Endothelial cell of umbilical vein (primary cell): Measurements from ENCODE around the gene UNC5A. TPM values are rescaled to one million over a fixed set of nuclear protein-coding genes. Genes with fewer than 3 reads are reported as not detected.

Experiments
- BruUV-seq: library from RNA; stranded (reverse); fragments of 400-500 nt; replicated peaks from 2 replicates; lab custom pipeline; 2021; lab: Mats Ljungman, UMichigan
- CTCF ChIA-PET: fragments of 300-600, 350-600 bp; sonication (Branson Sonifier 250); formaldehyde crosslinking; loops from one replicate; lab custom pipeline; 2021; ENCODE audit warnings: antibody characterized with exemption, inconsistent platforms; lab: Charles Lee
- POLR2A ChIA-PET: fragments of 300-600, 350-600 bp; sonication (Branson Sonifier 250); formaldehyde crosslinking; loops from one replicate; lab custom pipeline; 2021; ENCODE audit warnings: antibody characterized with exemption, inconsistent platforms; lab: Charles Lee
- DNase-seq: peaks from one replicate; pipeline ENCODE4 v3.0.0-alpha.2; 2011; ENCODE audit warnings: low read depth, low spot score
- FAIRE-seq: peaks from 2 replicates; lab custom pipeline; 2011; peaks lifted over from hg19 to GRCh38; lab: Jason Lieb, UNC
- H2AFZ ChIP-seq: 2 replicates; pipeline ENCODE4 v1.6.0; 2012; ENCODE audit warnings: low read depth, low read length, control low read depth, inconsistent platforms
- H3K27ac ChIP-seq: 2 replicates; pipeline ENCODE4 v1.5.1; 2011; ENCODE audit warnings: low read depth, mild to moderate bottlenecking, control low read depth, low read length, moderate library complexity; ENCODE audit not compliant: insufficient read depth
- H3K27me3 ChIP-seq, 2 experiments: 2 replicates each; pipeline versions ENCODE4 v1.6.0 to v1.6.1; 2011; ENCODE audit warnings: low read length in 2 of 2, mixed read lengths in 1 of 2; ENCODE audit not compliant: control insufficient read depth in 2 of 2, insufficient read depth in 2 of 2
- H3K36me3 ChIP-seq, 2 experiments: 2 replicates in 1 of 2; 3 replicates in 1 of 2; pipeline ENCODE4 v1.5.1; 2011; ENCODE audit warnings: low read length in 2 of 2, mild to moderate bottlenecking in 1 of 2, moderate library complexity in 1 of 2; ENCODE audit not compliant: control insufficient read depth in 2 of 2, insufficient read depth in 2 of 2; ENCODE audit errors: extremely low read depth in 1 of 2
- H3K4me1 ChIP-seq: 3 replicates; pipeline ENCODE4 v1.5.1; 2011; ENCODE audit warnings: mild to moderate bottlenecking, low read length; ENCODE audit not compliant: control insufficient read depth, insufficient read depth; ENCODE audit errors: extremely low read depth
- H3K4me2 ChIP-seq: 2 replicates; pipeline ENCODE4 v1.6.1; 2011; ENCODE audit warnings: low read length, control low read depth, mixed read lengths; ENCODE audit not compliant: insufficient read depth
- H3K4me3 ChIP-seq, 3 experiments: fragments of 200-600 bp in 1 of 3; sonication (generic), shearing (Covaris generic) in 1 of 3; replicated peaks in 1 of 3; 2 replicates each; pipeline ENCODE4 v1.5.1; 2011 to 2016; ENCODE audit warnings: control low read depth in 3 of 3, low read length in 3 of 3, mild to moderate bottlenecking in 2 of 3, inconsistent platforms in 1 of 3, low read depth in 1 of 3, moderate library complexity in 1 of 3; ENCODE audit not compliant: insufficient read depth in 1 of 3
- H3K79me2 ChIP-seq: 2 replicates; pipeline ENCODE4 v1.6.0; 2012; ENCODE audit warnings: low read length, inconsistent platforms; ENCODE audit not compliant: control insufficient read depth, insufficient read depth
- H3K9ac ChIP-seq: replicated peaks from 2 replicates; pipeline ENCODE3; 2011; ENCODE audit warnings: low read length, control low read depth; ENCODE audit not compliant: insufficient read depth; ENCODE audit errors: extremely low read depth
- H3K9me1 ChIP-seq: replicated peaks from 3 replicates; pipeline ENCODE4 v1.6.0; 2011; ENCODE audit warnings: mild to moderate bottlenecking, low read length; ENCODE audit not compliant: control insufficient read depth, insufficient read depth; ENCODE audit errors: extremely low read depth
- H3K9me3 ChIP-seq: replicated peaks from 2 replicates; pipeline ENCODE4 v1.5.1; 2012; ENCODE audit warnings: low read length, inconsistent platforms; ENCODE audit not compliant: control insufficient read depth, insufficient read depth
- H4K20me1 ChIP-seq: replicated peaks from 2 replicates; pipeline ENCODE3; 2011; ENCODE audit warnings: mild to moderate bottlenecking, low read length; ENCODE audit not compliant: control insufficient read depth, insufficient read depth; ENCODE audit errors: extremely low read depth
- EZH2 ChIP-seq: IDR thresholded peaks from 2 replicates; pipeline ENCODE4 v1.6.1; 2012; ENCODE audit warnings: borderline replicate concordance, low read depth, mild to moderate bottlenecking, moderate library complexity, low read length, inconsistent platforms; ENCODE audit not compliant: severe bottlenecking
- FOS ChIP-seq: IDR thresholded peaks from 2 replicates; pipeline ENCODE4 v1.6.1; 2011; ENCODE audit warnings: mild to moderate bottlenecking, low read length, moderate library complexity, borderline replicate concordance; ENCODE audit not compliant: insufficient read depth
- GATA2 ChIP-seq: IDR thresholded peaks from 2 replicates; pipeline ENCODE4 v1.7.0; 2011; ENCODE audit warnings: low read depth, mild to moderate bottlenecking, moderate library complexity, mixed read lengths, low read length; ENCODE audit not compliant: insufficient read length, insufficient read depth
- JUN ChIP-seq: IDR thresholded peaks from 2 replicates; pipeline ENCODE4 v1.6.1; 2011; ENCODE audit warnings: borderline replicate concordance, low read depth; ENCODE audit not compliant: insufficient read length, insufficient read depth
- MYC ChIP-seq: IDR thresholded peaks from one replicate; pipeline ENCODE4 v1.6.1; 2011; ENCODE audit warnings: mild to moderate bottlenecking, low read depth, low read length
- POLR2A ChIP-seq: IDR thresholded peaks from 2 replicates; pipeline ENCODE4 v1.6.1; 2012; ENCODE audit warnings: low read depth, mild to moderate bottlenecking, control low read depth, low read length
- POLR2AphosphoS5 ChIP-seq: IDR thresholded peaks from 2 replicates; pipeline ENCODE4 v1.6.1; 2012; ENCODE audit warnings: low read depth, mild to moderate bottlenecking, control low read depth, low read length, moderate library complexity; ENCODE audit not compliant: insufficient read depth
- dilution Hi-C: fragments of 300-500 bp; cut with MboI; formaldehyde crosslinking; loops from one replicate; pipeline ENCODE4 v1.15.0; 2019; ENCODE audit warnings: low sequenced_read_pairs; ENCODE audit not compliant: extremely low pct_ligation_motif_present
- intact Hi-C: fragments of 100-400 bp; cut with micrococcal nuclease; formaldehyde crosslinking; loops from one replicate; pipeline ENCODE4 v1.10.0; 2022
- polyA plus RNA-seq, 4 experiments: library from polyadenylated mRNA; depleted of rRNA in 3 of 4; stranded (reverse) in 3 of 4; unstranded in 1 of 4; fragments of >200 nt; gene quantifications; 2 replicates each; pipeline versions ENCODE4 v1.2.1 to v1.2.3, GENCODE V29; 2011 to 2012; ENCODE audit warnings: missing spikeins in 1 of 4
- total RNA-seq: library from RNA; stranded (reverse); gene quantifications from 2 replicates; pipeline ENCODE4 v1.2.3, GENCODE V29; 2021
- TF ChIP-seq, protein P1 (sequence below), 2 donors: IDR thresholded peaks; 1 replicate in 1 of 2; 2 replicates in 1 of 2; pipeline ENCODE4 v1.5.1; 2011; ENCODE audit warnings: low read length in 2 of 2, mild to moderate bottlenecking in 2 of 2, moderate library complexity in 2 of 2, control low read depth in 1 of 2, inconsistent platforms in 1 of 2, low read depth in 1 of 2; ENCODE audit not compliant: insufficient read depth in 1 of 2; ENCODE audit errors: extremely low read depth in 1 of 2
- TF ChIP-seq, protein P2 (sequence below): IDR thresholded peaks from 2 replicates; pipeline ENCODE4 v1.6.1; 2011; ENCODE audit not compliant: insufficient read depth, insufficient read length

Gene UNC5A
- total and polyA plus RNA-seq, 2 donors (not counting 3 experiments of a cell fraction or from before 2014, with no cell fraction given): 0.08 to 0.22 TPM

DNA sequence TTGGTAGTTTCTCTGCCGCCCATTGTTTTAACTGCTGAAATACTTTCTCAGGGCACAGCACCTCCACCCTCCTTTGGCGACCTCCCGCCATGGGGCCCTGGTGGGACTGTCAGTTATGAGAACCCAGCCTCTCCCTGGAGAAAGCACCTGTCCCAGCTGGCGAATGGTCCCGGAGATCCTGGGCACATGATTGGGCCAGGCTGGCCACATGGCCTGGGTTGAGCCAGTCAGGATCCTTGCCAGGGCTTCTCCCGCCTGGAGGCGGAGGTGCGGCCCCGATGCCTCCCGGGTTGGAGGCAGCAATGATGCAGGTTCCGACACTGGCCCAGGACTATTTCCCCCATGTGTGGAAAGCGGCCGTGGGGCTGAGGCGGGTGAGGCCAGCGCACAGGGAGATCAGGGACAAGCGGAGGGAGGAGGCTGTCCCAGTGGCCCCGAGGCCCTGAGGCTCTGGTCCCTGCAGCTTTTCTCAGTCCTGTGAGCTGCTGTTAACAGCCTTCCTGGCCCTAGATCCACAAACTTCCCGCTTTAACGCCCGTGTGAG is 13.6 kb downstream of the UNC5A start:
- no peaks in the 10 kb centered on the region for H3K9me3 ChIP-seq
- no peak overlapping the region for H3K4me3 ChIP-seq
- no peaks in the 10 kb centered on the region for H3K79me2 ChIP-seq
- FAIRE-seq (no peak), DNase-seq (no peak)
- H3K27me3 ChIP-seq: peaks cover 0 to 6% of the 10 kb centered on the region in 2 experiments
- TF ChIP-seq POLR2A (no peak), FOS (no peak), JUN (no peak), EZH2 (no peak), POLR2AphosphoS5 (no peak), MYC (no peak), GATA2 (no peak)
- TF ChIP-seq, protein P1, sequence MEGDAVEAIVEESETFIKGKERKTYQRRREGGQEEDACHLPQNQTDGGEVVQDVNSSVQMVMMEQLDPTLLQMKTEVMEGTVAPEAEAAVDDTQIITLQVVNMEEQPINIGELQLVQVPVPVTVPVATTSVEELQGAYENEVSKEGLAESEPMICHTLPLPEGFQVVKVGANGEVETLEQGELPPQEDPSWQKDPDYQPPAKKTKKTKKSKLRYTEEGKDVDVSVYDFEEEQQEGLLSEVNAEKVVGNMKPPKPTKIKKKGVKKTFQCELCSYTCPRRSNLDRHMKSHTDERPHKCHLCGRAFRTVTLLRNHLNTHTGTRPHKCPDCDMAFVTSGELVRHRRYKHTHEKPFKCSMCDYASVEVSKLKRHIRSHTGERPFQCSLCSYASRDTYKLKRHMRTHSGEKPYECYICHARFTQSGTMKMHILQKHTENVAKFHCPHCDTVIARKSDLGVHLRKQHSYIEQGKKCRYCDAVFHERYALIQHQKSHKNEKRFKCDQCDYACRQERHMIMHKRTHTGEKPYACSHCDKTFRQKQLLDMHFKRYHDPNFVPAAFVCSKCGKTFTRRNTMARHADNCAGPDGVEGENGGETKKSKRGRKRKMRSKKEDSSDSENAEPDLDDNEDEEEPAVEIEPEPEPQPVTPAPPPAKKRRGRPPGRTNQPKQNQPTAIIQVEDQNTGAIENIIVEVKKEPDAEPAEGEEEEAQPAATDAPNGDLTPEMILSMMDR (IDR thresholded peaks at IDR 0.05; ENCODE audit: extremely low read depth in 1 of 2, insufficient read depth in 1 of 2, low read depth in 1 of 2, low read length in 2 of 2): no peak
- TF ChIP-seq, protein P2, sequence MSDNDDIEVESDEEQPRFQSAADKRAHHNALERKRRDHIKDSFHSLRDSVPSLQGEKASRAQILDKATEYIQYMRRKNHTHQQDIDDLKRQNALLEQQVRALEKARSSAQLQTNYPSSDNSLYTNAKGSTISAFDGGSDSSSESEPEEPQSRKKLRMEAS: no peak
- no peak overlapping the region for H3K4me2 ChIP-seq
- H3K27ac ChIP-seq: no peak overlapping the region
- BruUV-seq: no TSS peak
- no peaks in the 10 kb centered on the region for H4K20me1 ChIP-seq
- no peak overlapping the region for H2AFZ ChIP-seq
- CTCF ChIA-PET: interaction anchor here (1.2 kb wide), 1 partner anchor 163 kb away, joined by 3 read pairs; no protein-coding TSS in a partner anchor
- intact Hi-C loops: no loop called here
- POLR2A ChIA-PET: no interaction called here
- H3K4me1 ChIP-seq: no peaks in the 10 kb centered on the region
- no peaks in the 10 kb centered on the region for H3K9me1 ChIP-seq
- no peak overlapping the region for H3K9ac ChIP-seq
- dilution Hi-C loops: no loop called here
- H3K36me3 ChIP-seq: no peaks in the 10 kb centered on the region
